Breast epithelium (tissue), 3 donors: ENCODE measurements around the gene FAM110C.

Experiments used
- CTCF ChIP-seq, 3 donors: fragments of 450-650 bp; IDR thresholded peaks; one replicate each; pipeline ENCODE4 v1.5.1; 2016 to 2017; ENCODE audit warnings: antibody characterized with exemption in 3 of 3, mild to moderate bottlenecking in 3 of 3, moderate library complexity in 3 of 3
- POLR2A ChIP-seq: fragments of 450-650 bp; IDR thresholded peaks from one replicate; pipeline ENCODE4 v1.6.1; 2016; ENCODE audit warnings: antibody characterized with exemption, mild to moderate bottlenecking, moderate library complexity

DNA sequence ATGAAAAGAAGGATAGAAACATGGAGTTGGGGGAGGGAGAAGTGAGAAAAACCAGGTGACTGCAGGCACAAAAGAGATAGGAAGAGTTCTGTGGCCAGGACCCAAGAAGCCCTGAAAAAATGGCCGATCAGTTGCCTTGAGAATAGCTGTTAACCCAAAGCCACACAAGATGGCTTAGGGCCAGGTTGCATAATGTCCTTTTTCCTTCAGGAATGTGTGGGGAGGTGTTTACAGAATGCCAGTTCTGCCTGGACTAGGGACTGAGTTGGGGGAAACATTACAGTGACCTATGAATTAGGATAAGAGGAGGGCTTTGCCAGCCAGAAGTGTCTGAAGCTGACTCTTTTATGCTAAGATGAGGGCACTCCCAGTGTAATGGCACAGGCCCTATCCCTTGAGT, 17.1 kb downstream of the FAM110C start:
- TF ChIP-seq CTCF (IDR thresholded peaks at IDR 0.05) (no peak), POLR2A (no peak)
